SK-N-DZ (cell line): Measurements from ENCODE around the gene PSMG4.

Experiments used
- DNase-seq: peaks from one replicate; pipeline ENCODE4 v3.0.0-alpha.2; 2015; ENCODE audit warnings: low spot score

PSMG4 gene

DNA sequence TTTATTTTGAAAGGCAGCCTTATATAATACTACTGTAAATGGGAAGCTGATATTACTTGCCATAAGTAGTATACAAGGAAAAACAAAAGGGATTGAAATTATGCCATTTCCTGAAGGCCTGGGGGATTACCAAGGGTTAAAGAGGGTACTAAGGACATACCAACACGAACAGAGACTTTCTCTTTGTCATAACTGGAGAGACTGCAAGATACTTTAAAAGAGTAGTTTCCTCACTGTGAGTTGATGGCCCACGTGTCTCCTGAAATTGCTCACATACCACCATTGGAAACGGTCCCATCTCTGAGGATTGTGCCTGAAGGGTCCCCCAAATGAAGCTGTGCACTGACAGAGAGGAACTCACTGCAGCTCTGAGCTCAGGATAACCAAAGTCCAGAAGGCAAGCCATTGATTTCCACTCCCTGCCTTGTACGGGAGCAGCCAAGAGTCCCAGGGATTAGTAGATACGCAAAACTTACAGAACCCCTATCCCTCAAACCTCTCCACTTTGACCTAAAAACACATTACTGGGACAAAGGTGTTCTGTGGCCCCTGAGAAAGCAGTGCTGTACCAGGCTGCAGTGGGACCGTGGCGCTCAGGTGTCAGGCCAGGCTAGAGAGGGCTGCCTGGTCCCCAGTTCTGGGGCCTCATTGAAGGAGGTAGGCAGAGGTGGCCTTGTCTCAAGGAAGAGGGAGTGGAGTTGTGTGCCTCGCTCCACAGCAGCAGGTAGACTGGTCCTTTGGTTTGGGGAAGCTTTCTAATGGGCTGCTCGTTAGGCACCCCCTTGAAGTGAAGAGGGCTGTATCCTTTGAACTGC, 15.2 kb downstream of the PSMG4 start:
- DNase-seq, result no peak

DNA sequence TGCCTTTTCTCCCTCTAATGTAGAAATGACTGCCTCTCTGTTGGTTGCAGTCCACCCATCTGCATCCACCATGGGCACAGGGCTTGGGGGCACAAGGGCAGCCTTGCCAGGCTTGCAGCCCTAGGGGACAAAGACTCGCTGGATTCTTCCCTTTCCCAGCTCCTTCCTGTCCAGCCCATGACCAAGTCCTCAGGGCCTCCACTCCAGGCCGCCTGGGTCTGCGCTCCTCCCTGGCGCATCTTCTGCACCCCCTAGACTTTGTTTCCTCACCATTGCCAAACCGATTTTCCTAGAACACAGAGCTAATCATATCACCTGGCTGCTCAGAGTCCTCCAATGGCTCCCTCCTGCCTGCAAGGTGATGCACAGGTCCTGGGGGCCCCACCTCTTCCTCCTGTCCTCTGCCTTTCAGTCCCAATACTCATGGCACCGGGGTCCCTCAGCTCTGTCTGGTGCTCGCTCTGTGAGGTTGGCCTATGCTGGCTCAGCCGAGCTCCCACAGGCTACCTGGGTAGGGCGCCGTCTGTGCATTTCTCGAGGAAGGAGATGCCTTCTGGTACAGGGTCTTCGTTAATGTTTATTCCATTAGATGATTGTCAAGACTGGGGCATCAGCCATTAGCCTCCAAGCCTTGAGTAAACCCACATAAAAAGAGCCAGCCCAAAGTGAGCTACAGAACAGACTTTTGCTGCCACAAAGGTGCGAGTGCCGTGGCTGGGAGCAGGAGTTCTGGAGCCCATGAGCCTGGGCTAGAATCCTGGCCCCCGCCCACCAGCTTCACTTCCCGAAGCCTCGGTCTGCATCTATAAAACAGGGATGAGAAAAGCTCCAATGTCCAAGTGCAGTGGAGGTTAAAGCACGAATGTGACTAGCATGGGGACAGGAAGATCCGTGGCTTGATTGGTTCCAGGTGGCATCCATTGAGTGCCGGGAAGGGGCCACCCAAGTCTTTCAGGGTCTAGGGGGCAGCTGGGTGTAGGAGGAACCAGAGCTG, 17.7 kb downstream of the PSMG4 start:
- no peak for DNase-seq

DNA sequence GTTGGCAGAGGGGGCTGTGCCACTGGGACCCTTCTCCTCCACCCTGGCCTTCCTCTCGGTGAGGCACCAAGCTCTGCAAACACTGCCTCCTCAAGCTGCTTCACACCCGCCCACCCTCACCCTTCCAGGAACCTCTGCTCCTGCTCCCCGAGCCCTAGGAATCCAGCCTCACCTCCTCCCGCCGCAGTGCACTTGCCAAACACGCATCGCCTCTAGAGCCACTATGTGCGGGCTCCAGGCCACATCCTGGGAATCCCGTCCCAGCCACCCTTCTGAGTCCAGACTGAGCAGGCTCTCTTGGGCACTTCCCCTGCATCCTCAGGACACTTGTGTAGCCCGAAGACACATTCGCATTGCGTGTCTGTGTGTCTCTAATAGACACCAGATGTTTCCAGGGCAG, 18.5 kb downstream of the PSMG4 start:
- no peak for DNase-seq

DNA sequence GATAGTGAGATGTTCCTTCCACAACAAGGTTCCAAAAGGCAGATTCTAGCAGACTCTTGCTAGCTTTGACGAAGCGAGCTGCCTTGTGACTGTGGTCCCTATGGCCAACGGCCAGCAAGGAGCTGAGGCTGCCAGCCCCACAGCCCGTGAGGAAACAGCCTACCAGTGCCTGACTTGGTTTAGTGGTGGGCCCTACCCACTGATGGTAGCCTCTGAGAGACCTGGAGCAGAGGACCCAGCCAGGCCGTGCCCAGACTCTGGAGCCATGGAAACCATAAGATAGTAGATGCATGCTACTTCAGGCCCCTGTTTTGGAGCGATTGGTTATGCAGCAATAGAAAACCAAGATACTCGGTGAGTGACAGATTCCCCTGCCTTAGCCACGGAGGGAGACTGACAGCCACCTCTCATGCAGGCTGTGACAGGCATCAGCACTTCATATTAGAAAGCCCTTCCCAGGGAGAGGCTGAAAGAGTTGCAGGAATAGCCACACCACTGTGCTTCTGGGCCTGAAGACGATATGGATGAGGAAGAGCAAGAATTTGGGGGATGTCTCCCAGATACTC, 19.2 kb downstream of the PSMG4 start:
- no peak for DNase-seq

DNA sequence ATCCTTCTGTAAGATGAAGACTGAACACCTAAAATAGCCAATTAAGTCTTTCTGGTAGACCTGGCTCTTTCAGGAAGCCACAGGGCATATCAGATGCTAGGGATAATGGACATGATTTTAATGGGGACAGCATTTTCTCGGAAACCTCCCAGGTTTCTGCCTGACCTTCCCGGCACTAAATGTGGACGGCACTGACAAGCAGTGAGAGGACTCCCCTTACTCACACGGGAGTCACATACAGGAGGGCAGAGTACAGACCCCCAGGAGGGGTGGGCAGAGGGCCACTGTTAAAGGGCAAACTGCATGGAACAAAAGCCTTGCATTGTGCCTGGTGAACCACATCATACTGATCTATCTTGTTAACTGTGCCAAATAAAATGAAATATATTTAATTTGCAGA, 19.9 kb downstream of the PSMG4 start:
- DNase-seq, result no peak

DNA sequence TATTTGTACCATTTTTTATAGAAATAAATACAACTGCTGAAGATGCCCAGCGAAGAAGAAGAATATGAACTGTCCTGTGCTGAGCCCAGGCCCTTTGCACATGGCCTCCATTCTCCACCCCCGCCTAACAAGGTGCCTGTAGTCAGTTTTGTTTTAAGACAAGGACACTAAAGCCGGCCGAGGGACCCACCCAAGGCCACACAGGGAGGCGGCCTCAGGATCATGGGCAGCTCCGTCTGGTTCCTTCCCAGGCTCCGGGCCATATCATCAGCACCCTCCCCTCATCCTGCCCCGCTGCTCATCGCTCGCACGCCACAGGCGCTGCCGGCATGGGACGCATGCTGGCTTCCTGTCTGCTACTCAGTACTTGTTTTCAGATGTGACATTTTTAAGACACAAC, 21.3 kb downstream of the PSMG4 start:
- no peak for DNase-seq

DNA sequence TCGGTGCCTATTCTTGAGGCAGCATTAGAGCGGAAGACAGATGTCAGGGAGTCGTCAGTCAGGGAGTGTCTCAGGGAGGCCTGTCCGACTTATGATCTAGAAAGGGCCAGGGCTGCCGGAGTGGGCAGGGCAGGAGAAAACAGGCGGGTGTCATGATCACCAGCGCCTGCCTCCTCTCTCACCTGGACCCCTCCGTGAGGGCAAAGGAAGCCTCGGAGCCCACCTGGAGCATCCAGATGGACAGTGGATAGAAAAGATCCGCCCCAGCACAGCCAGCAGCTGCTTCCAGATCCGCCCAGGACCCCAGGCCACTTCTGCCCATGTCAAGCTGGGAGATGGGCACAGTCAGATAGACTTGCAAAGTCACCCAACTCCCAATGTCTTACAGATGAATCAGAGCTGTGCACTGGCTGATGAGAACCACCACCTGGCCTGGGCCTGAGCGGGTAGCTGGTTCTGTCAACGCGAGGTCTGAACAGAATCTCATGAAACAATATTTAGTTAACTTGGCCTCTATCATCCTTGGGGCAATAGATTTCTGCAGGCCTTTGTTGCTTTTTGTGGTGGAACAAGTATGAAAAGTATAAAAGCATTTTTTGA, 22.2 kb downstream of the PSMG4 start:
- DNase-seq, result no peak

DNA sequence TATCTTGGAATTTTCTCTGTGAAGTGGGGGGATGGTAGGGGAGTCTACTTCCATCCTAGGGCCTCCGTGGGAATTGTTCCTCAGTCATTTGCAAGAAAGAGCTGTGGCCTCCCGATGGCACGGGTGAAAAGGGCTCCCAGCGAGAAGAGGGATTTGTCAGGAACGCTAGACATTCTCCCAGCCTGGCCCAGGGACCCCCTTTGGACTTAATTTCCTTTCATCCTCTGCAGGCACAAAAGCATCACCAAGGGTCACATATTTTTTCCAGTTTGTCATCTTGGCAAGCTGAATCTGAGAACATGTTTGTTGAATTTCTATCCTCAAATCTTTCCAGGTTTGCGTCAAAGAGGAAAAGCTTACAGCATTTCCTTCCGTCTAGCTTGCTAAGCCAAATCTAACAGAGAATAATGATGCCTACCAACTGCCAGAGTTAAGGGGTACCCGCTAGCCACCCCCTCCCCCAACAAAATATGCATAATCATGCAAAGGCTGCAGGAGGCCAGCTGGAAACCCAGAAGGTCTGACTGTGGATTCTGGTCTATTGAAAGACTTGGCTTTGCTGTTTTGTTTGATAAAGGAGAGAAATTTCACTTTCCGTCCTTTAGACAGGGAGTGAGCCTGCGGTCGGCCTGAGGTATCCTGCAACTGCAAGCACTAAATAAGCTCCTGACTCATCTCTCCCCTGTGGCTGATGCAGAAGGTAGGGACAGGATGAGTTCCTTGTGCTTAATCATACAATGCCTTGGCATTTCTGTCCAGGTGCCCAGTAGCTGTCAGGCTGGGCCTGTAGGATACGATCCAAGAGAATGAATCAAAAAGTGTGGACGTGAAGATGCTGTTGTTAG, 23.1 kb downstream of the PSMG4 start:
- no peak for DNase-seq

DNA sequence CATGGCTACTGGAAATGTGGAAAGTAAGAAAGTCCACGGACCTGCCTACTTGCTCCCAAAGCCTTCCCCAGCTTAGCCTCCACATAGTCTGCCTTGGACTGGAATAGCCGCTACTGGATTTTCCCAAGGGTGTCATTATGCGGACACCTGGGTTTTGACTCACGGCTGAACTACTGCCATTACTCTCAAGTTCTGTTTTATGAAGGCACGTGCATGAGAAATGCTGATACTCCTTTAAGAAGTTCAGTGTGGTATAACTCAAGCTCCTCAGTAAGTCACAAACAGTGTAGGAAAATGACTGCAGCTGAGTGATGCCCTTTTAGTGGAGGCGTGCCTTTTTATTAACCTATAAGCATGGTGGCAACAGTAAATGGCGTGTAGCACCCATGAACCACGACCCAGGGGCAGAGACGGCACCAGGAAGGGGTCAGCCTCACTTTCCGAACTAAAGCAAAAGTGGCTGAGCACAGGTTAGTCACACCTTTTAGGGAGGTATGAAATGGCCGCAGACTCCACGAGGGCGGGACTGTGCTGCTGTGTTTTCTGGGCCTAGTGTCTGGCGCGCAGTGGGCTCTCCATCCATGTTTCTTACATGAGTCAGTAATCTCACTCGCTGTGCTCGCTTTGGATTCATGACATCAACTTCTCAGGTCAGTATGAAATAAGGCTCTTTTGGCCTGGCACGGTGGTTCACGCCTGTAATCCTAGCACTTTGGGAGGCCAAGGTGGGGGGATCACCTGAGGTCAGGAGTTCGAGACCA, 23.9 kb downstream of the PSMG4 start:
- DNase-seq, result no peak

DNA sequence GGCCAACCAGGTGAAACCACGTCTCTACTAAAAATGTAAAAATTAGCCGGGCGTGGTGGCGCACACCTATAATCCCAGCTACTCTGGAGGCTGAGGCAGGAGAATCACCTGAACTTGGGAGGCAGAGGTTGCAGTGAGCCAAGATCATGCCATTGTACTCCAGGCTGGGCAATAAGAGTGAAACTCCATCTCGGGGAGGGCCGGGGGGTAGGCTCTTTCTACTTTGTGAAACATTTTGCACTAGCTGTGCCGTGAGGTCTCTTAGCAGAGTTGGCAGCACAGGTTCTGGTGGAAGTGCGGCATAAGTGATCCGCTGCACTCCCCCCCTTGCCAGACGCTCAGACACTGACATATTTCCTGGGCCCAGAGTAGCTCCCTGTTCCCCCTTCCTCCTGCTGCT, 24.5 kb downstream of the PSMG4 start:
- no peak for DNase-seq

DNA sequence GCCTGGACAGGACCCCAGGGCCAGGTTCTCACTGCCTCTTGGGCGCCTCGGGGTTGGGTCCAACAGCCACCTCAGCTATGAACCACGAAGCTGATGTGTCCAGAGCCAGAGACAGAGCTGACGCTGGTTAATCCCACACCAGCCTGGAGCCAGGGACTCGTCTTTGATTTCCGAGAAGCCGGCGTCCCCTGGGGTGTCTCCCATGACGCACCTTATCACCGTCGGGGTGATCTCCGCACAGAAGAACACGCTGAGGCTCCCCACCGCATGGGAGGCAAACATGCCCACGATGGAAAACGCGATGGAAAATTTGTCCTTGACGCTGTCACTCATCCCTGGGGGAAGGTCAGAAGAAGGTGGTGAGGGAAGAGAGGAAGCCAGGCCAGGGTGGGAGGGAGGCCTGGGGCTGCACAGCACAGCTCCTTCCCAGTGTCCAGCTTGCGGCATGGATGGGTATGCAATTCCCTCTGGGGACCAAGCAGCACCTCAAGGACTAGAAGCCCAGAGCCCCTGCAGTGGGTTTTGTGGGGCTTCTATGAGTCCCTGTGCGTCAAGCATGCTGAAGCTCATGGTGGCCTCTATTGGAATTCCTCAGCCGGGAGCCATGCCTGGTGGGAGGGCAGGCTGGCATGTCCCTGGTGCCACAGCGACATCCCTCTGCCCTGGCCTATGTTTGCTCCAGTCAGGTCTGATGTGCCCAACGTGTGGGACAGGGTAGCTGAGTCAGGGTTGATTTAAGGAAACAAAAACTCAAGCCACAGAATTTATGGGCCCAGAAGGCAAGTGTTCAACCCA, 25.1 kb downstream of the PSMG4 start:
- DNase-seq, result no peak

DNA sequence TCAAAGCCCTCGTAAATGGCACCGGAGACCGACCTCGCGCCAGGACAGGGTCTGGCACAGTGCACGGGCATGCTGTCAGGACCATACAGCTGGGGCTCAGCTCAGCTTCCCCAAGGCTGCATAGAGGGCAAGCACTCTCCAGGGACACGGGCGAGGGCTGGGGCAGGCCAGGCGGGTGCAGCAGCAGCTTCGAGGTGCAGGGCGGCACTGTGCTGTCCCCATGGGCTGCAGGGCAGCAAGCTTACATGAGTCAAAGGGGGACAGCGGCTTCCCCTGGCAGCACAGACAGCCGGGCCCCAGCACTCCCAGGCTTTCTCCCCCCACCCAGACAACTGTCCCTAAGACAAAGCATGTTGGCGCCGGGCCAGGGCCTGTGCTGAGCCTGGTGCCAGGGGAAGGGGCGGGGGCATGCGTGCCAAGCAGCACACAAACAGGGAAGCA, 25.7 kb downstream of the PSMG4 start:
- no peak for DNase-seq

DNA sequence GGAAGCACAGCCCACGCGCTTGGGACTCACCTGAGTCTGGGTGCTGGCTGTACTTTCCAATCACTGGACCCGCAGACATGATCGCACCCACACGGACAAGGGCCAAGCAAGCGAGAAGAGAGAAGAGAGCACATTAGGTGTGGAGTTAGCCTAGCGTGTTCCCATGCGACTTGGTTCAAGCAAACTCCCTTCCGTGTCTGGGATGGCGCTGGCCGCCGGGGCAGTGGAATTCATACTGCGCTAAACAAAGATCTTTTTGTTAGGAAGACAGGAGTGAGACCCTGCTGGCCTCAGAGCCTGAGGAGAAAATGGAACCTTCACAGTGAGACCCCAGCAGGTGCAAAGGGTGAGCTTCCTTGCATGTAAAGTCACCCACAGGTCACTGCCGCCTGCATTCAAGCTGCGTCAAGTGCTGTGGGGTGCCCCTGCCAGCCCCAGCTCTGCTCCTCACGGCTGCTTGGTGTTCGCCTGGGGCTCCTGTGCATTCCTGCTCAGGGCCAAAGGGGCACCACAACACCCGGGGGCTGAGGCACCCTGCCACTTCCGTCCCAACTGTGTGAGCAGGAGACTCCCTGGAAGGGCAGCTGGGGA, 26.4 kb downstream of the PSMG4 start:
- DNase-seq, result no peak

DNA sequence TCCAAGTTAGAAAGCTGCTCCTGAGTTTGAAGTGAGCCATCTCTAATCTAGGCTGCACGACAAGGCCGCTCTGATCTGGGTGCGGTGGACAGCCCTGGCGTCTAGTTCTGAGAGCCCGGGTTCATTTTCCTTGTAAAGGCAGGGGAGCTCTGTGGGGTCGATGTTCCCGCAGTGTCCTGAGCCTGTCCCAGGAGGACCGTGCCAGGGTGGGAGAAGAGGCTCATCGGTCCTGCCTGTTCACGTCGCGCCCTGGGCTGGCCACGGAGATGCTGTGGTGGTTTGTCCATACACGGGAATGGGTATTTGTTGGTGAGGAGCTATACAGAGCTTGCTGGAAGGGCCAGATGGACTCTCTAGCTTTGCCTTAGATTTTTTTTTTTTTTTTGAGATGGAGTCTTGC, 27.0 kb downstream of the PSMG4 start:
- DNase-seq, result no peak

DNA sequence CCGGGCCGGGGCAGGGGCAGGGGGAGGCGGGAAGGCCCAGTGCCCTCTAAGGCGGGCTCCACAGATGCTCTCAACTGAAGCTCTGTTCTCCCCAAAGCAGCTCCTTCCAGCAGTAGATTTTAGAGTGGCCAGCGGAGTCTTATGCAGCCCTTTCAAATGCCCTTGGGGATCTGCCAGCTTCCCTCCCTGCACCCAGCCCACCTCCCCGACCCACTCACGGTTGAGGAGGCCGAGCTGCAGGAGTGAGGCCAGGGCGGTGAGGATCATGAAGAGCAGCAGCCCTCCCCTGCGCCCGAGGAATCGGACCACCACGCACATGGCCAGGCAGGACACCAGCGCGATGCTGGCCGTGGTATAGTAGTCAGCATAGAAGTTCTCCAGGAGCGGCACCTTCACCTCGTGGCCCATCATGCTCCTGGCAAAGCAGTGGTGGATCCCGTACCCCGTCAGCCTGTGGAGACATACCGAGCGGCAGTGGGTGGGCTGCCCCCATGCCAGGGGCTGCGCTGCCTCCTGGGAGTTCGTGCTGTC, 28.0 kb downstream of the PSMG4 start:
- DNase-seq, result no peak

DNA sequence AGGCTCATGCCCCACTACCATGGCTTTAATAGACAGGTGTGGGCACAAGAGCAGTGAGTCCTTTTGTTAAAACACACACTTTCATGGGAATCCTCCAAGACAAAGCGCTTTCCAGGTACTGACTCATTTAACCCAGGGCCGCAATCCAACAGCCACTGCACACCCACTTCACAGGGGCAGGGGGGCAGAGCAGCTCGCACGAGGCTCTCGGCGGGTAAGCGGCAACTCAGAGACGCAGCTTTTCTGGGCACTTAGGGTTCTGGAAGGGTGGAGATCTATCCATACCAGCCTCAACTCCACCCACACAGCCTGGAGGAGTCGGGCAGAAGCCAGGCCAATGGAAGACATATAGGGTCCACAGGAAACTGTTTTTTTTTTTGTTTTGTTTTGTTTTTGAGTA, 28.6 kb downstream of the PSMG4 start:
- no peak for DNase-seq

DNA sequence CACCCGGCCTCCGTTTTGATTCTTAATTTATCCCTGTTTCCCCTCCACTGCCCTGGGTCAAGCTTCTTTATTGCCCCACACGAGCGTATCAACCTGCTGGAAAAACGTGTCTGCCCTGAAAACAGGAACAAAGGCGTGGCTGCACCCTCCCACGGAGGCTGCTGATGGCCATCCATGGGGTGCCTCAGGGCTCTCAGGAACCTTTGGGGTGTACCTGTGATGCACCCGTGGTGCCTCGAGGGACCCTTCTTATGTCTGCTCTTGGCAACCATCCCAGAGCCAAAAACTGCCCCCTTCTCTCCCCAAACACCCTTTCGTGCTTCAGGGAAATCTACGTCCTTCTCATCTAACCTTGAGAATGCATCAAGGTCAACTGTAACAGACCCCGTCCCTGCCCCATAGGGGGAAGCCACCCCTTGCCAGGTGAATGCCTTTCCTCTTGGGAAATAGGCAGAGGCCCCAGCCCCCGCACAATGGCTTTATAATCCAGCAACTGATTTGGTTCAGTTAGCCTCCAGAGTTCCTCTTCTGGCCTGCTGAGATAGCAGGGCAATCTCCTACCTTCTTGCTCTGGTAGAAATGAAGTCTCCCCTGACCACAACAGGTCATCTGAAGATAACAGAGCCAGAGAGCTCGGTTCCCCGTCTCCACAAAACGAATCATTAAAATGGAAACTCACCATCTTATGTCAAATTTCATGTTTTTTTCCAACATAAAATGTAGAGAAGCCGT, 29.4 kb downstream of the PSMG4 start:
- DNase-seq, result no peak
